ENCODE results near the gene MEGF11. TPM values are rescaled to one million over a fixed set of nuclear protein-coding genes. Genes with fewer than 3 reads are reported as not detected.

The MEGF11 gene
- 0.06 and 1.5 TPM in 2 replicates for total RNA-seq (ENCODE audit: low replicate concordance)

- Histone ChIP-seq H3K27ac (no peak within 1 kb of the TSS), H3K4me3 (peak within 1 kb of the TSS; percentile 75), H3K9me3 (ENCODE audit: low read depth) (no peaks in the 10 kb centered on the region), H3F3A (ENCODE audit: low read depth) (peaks cover 17% of the 10 kb centered on the region), H4K20me1 (ENCODE audit: low read depth) (peaks cover 16% of the 10 kb centered on the region), H3K27me3 (peaks cover 100% of the 10 kb centered on the region), H3K4me2 (peak within 1 kb of the TSS; percentile 100), H3K79me2 (ENCODE audit: low read depth) (no peaks in the 10 kb centered on the region), H3K9ac (no peak within 1 kb of the TSS), H2AFZ (replicated peaks) (peak within 1 kb of the TSS; percentile 93), H3K4me1 (peaks cover 17% of the 10 kb centered on the region), H3K36me3 (no peaks in the 10 kb centered on the region)
- H3K27ac Mint-ChIP-seq = no peak within 1 kb of the TSS
- no peak for TF ChIP-seq EZH2phosphoT487 (IDR thresholded peaks at IDR 0.05)
- peak; percentile 1 for TF ChIP-seq EZH2 (IDR thresholded peaks at IDR 0.05)
- peak within 1 kb of the TSS; percentile 87 for H3K4me3 Mint-ChIP-seq
- H3K36me3 Mint-ChIP-seq = no peaks in the 10 kb centered on the region
- no peaks in the 10 kb centered on the region for H3K9me3 Mint-ChIP-seq
- H3K4me1 Mint-ChIP-seq = peaks cover 33% of the 10 kb centered on the region
- peak; percentile 72 for DNase-seq (ENCODE audit: low spot score)
- peaks cover 43% of the 10 kb centered on the region for H3K27me3 Mint-ChIP-seq (ENCODE audit: insufficient read depth, low read depth)
These were observed at the start of gene MEGF11 for GRCh38 chr15:66253418-66254088. Gene MEGF11 (minus strand): TSS chr15:66253750. CDS start chr15:66128403, 125,347 bp downstream.

- no peak overlapping the region for H3K27ac Mint-ChIP-seq
- H3K4me1 ChIP-seq = no peaks in the 10 kb centered on the region
- no peak for TF ChIP-seq EZH2phosphoT487 (IDR thresholded peaks at IDR 0.05)
- no peak for TF ChIP-seq EZH2 (IDR thresholded peaks at IDR 0.05)
- TF ChIP-seq CTCF (IDR thresholded peaks at IDR 0.05) = no peak
- H3K27me3 Mint-ChIP-seq (ENCODE audit: insufficient read depth, low read depth) = peaks cover under 1% of the 10 kb centered on the region
- no peak overlapping the region for H2AFZ ChIP-seq (replicated peaks)
- H3K36me3 ChIP-seq = no peaks in the 10 kb centered on the region
- H3K4me2 ChIP-seq = no peak overlapping the region
- H3K4me3 Mint-ChIP-seq = no peak overlapping the region
- H3K9me3 ChIP-seq (ENCODE audit: low read depth) = no peaks in the 10 kb centered on the region
- no peaks in the 10 kb centered on the region for H3K27me3 ChIP-seq
- H3K79me2 ChIP-seq (ENCODE audit: low read depth) = no peaks in the 10 kb centered on the region
- H3K4me1 Mint-ChIP-seq = no peaks in the 10 kb centered on the region
- no peak overlapping the region for H3K9ac ChIP-seq
- H3K27ac ChIP-seq = no peak overlapping the region
- H3K9me3 Mint-ChIP-seq = no peaks in the 10 kb centered on the region
- H4K20me1 ChIP-seq (ENCODE audit: low read depth) = peaks cover 3% of the 10 kb centered on the region
- DNase-seq (ENCODE audit: low spot score) = no peak
- H3K36me3 Mint-ChIP-seq = peaks cover 4% of the 10 kb centered on the region
- peaks cover 2% of the 10 kb centered on the region for H3F3A ChIP-seq (ENCODE audit: low read depth)
- H3K4me3 ChIP-seq = no peak overlapping the region
These were observed 49.1 kb upstream of the MEGF11 start for GRCh38 chr15:66302489-66303278.

- H3K9me3 ChIP-seq (ENCODE audit: low read depth) = no peaks in the 10 kb centered on the region
- no peaks in the 10 kb centered on the region for H3K27me3 ChIP-seq
- TF ChIP-seq CTCF (IDR thresholded peaks at IDR 0.05) = no peak
- TF ChIP-seq EZH2phosphoT487 (IDR thresholded peaks at IDR 0.05) = no peak
- no peak for TF ChIP-seq EZH2 (IDR thresholded peaks at IDR 0.05)
- Mint-ChIP-seq H3K27ac (no peak overlapping the region), H3K36me3 (peaks cover 9% of the 10 kb centered on the region), H3K27me3 (ENCODE audit: insufficient read depth, low read depth) (peaks cover 6% of the 10 kb centered on the region), H3K4me3 (no peak overlapping the region), H3K9me3 (no peaks in the 10 kb centered on the region), H3K4me1 (peaks cover 18% of the 10 kb centered on the region)
- H3K4me3 ChIP-seq = no peak overlapping the region
- peaks cover 11% of the 10 kb centered on the region for H3K4me1 ChIP-seq
- no peak for DNase-seq (ENCODE audit: low spot score)
- H3K9ac ChIP-seq = no peak overlapping the region
- no peak overlapping the region for H3K27ac ChIP-seq
- no peak overlapping the region for H2AFZ ChIP-seq (replicated peaks)
- peaks cover 29% of the 10 kb centered on the region for H3K79me2 ChIP-seq (ENCODE audit: low read depth)
- H3K4me2 ChIP-seq = no peak overlapping the region
- peaks cover 3% of the 10 kb centered on the region for H4K20me1 ChIP-seq (ENCODE audit: low read depth)
- H3K36me3 ChIP-seq = no peaks in the 10 kb centered on the region
- H3F3A ChIP-seq (ENCODE audit: low read depth) = peaks cover 8% of the 10 kb centered on the region
These were observed 45.3 kb upstream of the MEGF11 start for GRCh38 chr15:66298803-66299251.

All from neural progenitor cell (in vitro differentiated cells).